NCI-H526 treated with DMSO at 0.1 percent for 48 hours (cell line): ENCODE measurements around the gene CATSPERB.
"Not testable (repeated sequence)": the region's sequence is repeated elsewhere in the genome, so short reads cannot be mapped to it uniquely, and the experiment has no call there.

Source experiments
- DNase-seq: peaks from one replicate; lab custom pipeline; 2025; lab: John Stamatoyannopoulos, UW

CATSPERB gene

DNA sequence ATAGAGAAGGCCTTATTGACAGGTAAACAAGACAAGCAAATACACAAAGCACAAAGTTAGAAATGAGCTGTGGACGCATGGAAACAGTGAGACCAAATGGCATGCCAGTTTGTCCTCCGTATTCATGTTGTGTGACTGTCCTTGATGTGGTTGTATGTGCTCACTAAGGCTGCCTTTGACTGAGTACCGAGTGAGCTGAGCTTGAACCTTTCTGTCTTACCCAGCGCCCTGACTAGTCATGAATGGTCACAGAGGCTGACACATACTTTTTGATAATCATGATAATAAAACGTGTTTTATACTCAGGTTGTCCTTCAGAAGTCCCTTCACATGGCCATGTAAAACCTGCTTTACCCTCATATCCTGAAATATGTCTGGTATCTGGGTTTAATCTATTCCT lies 553 bp upstream of the CATSPERB start:
- no peak for DNase-seq

DNA sequence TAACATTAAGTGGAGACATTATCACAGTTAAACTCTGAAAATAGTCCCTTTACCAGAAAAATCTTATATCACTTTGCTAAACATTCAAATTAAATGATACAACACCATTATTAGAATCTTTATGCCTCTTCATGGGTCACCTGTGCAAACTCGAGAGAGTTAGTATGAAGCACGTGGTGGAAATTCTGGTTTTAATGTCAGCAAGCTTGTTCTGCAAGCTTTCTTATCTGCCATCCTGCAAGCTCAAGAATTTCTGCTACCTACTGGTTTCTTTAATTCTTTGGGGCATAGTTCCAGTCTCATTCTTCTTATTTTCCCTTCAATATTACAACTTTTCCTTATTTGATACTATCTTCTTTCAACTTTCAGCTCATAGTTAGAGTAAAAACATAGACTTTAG lies 868 bp downstream of the CATSPERB start:
- DNase-seq, result no peak

DNA sequence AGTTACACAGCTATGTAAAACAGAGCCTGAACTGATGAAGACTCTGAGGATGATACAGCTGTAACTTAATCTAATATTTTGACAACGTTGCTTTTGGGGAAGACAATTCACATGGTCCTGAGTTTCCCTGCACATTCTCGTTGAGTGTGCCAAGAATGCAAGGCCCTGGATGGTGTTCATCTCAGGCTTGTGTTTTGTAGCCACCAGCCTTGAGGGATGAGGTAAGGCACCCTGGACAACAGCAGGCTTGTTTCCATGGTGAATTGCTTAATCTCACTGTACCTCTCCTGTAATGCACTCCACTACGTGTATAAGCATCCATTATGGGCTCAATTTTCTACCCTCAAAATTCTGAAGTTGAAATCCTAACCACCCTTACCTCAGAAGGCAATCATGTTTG lies 2.1 kb downstream of the CATSPERB start:
- DNase-seq, result no peak

DNA sequence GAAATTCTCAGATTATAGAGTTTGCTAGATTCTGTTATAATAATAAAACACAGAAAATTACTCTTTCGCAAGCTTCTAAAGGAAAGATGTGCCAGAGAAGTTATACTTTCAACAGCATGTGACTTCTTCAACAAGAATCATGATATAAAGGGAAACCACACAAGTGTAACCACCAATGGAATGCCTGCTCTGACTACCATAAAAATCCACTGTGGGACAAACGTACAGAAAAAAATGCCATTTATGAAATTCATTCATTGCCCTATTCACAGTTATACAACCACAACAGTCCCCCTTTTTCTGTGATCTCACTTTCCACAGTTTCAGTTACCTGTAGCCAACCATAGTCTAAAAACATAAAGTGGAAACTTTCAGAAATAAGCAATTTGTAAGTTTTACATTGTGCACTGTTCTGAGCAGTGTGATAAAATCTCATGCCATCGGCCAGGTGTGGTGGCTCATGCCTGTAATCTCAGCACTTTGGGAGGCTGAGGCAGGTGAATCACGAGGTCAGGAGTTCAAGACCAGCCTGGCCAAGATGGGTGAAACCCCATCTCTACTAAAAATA lies 3.2 kb downstream of the CATSPERB start:
- no peak for DNase-seq

DNA sequence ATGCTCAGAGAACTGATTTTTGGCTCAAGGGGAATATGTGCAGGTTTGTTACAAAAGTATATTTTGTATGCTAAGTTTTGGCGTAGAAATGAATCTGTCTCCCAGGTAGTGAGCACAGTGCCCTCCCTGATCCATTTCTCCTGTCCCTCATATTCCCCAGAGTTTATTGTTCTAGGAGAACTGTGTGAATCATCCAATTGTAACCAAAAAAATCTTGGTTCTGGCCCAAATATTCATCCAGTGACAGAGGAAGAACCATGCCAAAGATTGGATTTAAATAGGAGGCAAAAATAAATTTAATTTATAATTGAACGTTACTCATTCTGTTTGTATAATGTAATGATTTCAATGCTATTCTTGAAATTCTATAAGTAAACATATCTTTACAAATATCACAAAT lies 4.8 kb downstream of the CATSPERB start:
- no peak for DNase-seq

DNA sequence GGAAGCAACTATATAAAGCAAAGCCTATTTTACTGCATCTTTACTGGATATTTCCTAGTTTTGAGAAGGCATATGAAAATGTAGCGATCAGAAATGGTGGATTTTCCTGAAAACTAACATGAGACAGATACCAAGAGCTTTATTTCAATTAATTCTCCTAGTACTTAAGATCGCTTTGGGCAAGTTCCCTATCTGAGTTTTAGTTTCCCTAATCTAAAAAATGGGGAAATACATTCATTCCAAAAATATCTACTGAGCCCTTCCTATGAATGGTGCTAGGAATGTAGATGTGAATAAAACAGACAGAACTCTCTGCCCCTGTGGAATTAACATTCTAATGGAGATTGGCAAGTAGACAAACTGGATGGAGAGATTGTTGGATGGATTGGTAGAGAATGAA lies 8.4 kb downstream of the CATSPERB start:
- no peak for DNase-seq

DNA sequence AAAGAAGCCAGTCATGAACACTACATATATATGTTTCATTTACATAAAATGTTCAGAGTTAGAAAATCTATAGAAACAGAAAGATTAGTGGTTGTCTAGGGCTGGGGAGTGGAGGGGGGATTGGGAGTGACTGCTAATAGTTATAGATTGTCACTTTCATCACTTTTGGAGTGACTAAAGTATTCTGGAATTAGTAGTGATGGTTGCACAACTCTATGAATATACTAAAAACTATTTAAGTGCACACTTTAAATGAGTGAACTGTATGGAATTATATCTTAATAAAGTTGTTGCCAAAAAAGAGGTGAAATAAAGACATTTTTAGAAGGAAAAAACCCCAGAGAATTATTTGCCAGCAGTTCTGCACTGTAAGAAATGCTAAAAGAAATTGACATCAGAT lies 9.5 kb downstream of the CATSPERB start:
- no peak for DNase-seq

DNA sequence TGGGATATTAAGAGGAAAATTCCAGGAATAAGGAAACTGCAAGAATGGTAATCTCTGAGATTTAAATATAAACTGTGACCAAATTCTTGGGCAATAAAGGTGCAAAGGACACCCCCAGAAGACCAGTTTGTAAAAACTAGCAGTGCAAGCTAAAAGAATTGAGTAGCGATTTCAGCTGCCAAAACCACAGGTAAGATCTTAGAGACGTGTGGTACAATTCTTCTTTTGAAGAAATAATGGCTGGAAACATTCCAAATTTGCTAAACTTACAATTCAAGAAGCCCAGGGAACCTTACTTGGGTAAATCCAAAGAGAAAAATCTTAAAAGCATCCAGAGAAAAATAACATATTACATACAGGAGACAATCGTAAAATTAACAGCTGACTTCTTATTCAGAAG lies 12.0 kb downstream of the CATSPERB start:
- DNase-seq, result no peak

DNA sequence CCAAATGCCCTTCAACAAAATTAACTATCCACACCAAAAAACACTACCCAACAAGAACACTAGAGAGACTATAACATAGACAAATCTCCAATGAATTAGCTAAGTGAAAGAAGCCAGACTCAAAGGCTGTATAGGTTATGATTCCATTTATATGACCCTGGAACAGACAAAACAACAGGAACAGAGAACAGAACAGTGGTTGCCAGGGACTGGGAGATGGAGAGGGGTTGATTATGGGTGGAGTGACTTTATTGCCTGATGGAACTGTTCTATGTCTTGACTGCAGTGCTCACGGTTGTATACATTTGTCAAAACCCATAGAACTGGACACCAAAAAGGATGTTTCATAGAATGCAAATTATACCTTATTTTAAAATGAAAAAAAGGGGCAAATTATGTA lies 14.9 kb downstream of the CATSPERB start:
- DNase-seq, result no peak

DNA sequence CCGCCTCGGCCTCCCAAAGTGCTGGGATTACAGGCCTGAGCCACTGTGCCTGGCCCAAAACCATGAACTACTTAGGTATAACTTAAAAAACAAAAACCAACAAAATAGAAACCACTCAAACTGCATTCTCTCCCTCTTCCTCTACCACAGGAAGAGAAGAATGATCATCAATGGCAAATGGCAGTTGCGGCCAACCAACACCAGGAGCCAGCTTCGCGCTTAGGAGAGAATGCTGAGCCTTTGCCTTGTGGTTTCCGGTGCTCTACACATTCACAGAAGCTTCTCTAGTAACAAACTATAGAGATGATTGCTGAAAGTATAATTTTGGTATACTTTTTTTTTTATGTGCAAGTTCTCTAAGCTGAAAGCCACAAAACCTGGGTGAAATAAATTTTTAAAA lies 17.1 kb downstream of the CATSPERB start:
- DNase-seq, result no peak

DNA sequence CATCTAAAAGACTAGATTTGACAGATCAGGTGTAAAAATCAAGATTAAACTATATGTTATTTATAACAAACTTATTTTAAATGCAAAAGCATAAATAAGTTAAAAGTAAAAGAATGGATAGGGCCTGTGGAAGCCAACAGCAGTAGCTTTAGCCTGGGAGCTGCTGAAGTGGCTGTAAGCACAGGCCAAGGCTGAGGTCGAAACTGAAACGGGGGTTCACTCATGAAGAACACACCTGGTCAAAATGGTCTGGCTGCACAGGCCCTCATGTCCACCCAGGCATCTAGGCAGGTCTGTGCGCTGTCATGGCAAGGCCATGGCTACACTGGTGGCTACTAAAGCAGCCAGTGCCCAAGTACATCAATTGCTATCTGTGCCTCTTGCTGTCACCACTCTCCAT lies 23.1 kb downstream of the CATSPERB start:
- DNase-seq, result no peak

DNA sequence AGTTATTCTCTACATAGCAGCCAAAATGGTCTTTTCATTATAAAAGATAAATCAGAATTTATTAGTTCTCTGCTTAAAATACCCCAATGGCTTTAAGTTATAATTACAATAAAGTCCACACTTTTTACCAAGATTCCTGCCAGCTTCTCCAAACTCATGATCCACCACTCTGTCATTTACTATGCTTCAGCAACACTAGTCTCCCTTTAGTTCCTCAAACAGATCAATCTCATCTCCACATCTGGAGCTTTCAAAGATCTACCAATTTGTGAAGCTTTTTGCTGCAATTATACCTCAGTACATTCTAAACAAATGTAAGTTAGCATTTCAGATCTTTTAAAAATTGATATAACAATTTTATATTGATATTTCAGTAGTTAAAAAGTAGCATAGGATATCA lies 24.9 kb downstream of the CATSPERB start:
- no peak for DNase-seq

DNA sequence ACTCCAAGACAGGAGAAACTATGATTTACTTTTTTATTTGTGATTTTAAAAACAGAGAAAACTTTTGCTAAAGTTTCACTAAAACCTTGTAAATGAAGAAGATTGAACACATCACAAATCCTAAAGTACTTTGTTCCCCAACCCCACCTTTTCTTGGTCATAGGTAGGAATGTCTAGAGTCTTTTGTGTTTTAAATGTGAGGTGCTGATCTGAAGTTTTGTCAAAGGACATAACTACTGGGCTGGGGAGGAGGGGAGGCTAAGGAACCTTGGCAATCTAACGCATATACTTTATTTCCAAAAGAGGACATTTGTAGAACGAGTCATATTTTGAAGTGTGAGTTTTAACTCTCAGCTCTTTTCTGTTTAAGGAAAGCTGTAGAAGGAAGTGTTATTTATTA lies 37.2 kb downstream of the CATSPERB start:
- no peak for DNase-seq

DNA sequence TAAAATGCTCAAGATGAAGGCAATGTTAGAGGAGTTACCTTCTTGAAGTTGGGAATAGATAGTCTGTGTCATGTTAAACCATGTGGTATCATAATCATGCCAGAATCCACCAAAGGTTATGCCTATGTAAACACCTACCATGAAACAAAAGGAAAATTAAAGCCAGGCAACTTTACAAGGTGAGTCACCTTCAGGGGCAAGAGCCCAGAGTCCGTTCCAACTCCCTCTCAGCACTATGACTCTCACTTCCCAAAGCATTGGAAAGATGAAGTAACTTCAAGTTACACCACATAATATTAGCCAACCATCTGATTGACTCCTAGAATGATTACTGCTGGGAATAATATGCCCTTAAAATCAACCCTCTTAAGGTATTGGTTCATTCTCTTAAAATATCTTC lies 38.5 kb downstream of the CATSPERB start:
- no peak for DNase-seq

DNA sequence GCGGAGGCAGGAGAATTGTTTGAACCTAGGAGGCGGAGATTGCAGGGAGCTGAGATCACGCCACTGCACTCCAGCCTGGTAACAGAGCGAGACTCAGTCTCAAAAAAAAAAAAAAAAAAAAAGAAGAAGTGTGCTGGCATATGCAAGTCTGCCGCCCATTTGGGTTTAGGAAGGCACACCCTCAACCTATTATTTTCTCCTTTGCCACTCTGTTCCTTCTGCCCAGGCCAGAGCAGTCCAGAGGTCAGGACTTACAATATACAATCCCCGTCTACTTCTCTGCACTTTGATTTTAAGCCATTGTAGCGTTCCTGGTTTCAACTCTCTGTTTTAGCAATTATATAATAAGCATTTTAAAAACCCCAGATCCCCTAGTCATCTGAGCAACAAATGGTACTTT lies 39.8 kb downstream of the CATSPERB start:
- DNase-seq, result no peak

DNA sequence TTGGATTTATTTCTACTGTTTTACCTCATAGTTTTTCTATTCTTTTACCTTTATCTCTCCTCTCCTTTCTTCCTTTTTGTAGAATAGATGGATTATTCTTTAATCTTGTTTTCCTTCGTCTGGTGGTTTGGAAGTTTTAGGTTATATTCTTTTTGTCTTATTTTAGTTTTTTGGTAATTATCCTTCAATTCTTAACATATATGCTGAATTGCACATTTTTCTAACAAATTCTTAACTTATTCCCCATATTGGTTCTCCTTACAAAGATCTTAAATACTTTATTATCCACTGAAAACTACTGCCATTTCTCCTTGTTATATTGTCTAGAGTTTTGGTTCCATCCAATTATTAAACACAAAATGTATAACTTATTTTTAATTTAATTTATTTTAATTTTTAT lies 42.3 kb downstream of the CATSPERB start:
- DNase-seq, result no peak

DNA sequence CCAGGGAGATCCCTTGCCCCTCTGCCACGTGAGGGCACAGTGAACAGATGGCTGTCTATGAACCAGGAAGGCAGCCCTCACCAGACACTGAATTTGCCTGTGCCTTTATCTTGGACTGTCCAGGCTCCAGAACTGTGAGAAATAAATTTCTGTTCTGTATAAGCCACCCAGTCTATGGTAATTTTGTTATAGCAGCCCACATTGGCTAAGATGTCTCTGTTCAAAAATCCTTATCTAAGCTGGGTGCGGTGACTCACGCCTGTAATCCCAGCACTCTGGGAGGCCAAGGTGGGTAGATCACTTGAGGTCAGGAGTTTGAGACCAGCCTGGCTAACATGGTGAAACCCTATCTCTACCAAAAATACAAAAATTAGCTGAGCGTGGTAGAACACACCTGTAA lies 44.5 kb downstream of the CATSPERB start:
- DNase-seq, result not testable (repeated sequence)

DNA sequence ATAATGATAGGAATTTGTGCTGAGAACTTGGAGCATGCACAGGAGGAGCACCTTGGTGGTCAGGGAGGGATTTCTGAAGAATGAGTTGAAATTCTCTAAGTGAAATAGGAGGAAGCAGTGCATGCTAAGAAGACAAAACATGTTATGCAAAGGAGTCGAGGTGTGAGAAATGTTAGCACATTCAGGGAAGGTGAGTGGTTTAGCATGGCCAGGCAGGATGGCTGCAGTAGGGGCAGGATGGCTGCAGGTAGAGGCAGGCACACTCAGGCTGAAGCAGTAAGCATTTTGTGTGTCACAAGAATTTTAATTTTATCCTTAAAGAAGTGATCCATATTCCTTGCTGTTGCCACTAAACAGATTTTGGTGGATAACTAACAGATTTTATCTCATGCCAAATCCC lies 46.3 kb downstream of the CATSPERB start:
- DNase-seq, result no peak

DNA sequence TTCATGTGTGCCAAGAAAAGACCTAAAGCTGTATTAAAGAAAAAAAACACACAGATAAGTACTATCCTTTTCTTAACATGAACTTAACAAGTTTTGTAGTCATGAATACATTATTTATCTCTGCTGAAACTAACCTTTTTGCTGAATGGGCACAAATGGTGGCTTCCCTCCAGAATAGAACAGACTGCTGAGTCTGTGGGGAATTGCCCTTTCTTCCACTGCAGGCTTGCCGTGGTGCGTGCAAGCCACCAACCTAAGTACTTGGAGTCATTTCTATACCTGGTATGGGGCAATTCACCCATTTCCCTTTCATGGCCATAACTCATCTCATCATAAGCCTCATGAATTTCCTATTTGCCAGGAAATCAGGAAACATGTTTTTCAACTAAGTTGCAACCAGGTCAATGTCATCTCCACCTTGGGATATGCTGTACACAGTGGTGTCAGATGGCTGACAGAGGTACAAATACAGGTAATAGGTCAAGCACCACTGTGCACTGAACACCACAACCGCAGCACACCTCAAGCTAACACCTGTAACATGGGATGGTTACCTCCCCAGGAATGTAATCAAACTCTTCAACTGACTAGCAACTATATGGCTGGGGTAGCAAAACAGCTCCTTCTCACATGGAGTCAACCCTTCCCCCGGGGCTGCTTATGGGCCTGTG lies 49.9 kb downstream of the CATSPERB start:
- DNase-seq, result no peak

DNA sequence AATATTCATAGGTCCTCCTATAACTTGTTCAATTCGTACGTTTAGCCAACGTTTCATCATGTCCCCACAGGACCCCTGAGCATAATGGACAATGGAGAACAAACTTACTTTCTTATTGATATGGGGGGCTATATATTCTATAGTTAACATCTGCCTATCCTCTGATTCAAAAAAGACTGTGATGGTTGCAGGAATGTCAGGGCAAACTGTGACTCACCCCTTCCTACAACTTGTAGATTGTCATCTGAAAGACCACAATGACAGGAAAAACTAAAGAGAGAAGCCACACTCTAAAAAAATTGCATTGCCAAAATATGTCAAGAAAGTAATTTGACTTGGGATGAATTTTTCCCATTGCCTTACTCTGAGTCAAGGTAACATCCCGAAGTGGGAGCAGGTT lies 50.8 kb downstream of the CATSPERB start:
- DNase-seq, result no peak

DNA sequence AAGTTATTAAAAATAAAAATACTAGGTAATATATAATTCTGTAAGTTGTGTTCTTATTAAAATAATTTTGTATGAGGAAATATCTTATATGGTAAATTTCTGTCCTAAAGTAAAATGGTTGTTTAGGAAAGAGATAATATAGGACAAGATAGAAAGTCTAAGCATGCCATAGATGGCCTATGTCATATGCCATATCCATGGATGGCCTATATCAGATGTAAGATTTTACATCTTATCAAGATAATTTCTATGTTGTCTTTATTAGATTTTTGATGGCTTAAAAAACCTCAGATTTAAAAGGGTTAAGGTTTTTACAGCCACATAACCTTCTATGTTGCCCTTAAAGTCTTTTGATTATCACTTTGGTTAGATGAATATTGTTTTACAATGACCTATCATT lies 52.6 kb downstream of the CATSPERB start:
- DNase-seq, result no peak

DNA sequence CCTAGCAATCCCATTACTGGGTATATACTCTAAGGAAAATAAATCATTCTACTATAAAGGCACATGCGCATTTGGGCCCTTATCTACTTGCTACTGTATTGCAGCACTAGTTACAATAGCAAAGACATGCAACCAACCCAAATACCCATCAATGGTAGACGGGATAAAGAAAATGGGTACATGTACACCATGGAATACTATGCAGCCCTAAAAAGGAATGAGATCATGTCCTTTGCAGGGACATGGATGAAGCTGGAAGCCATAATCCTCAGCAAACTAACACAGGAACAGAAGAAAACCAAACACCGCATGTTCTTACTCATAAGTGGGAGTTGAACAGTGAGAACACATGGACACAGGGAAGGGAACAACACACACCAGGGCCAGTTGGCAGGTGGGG lies 54.2 kb downstream of the CATSPERB start:
- DNase-seq, result not testable (repeated sequence)

DNA sequence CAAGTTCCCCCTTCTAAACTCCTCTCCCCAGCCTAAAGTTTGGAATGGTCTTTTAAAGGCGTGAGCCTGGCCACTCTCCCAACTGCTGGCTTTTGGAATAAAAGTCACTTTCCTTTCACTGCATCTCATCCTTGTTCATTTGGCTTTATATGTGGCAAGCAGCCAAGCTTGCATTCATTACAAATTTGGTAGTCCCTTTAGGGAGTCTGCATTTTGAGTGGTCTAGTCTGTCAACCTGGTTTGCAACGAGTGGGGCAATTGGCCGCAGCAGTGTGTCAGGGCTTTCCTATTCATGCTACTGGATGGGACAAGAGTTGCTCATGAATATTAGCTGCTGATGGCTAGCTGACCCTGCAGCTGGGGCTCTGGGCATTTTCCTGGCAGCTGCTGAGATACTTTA lies 57.0 kb downstream of the CATSPERB start:
- DNase-seq, result no peak

DNA sequence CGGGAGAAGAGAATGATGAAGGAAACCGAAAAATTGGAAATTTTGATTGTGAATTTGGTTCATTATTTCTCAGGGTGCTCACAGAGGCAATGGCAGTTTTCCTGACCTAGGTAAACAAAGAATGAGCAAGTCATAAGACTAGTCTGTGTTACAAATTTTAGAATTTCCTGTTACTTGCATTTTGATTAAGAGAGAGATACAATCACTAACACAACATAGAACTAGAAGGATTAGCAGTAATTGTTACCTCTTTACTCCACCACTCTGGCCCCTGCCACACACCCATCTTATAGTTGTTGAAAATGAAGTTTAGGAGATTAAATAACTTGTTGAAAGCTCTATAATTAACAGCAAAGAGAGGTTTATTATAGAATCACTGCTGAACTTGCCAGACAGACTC lies 62.0 kb downstream of the CATSPERB start:
- no peak for DNase-seq
